ENCODE data around the gene ABCE1.

Gene ABCE1

GRCh38 chr4:145177511-145177905, 79.4 kb downstream of the ABCE1 start:
- DNase-seq (ENCODE audit: low read depth), result no peak

DNA sequence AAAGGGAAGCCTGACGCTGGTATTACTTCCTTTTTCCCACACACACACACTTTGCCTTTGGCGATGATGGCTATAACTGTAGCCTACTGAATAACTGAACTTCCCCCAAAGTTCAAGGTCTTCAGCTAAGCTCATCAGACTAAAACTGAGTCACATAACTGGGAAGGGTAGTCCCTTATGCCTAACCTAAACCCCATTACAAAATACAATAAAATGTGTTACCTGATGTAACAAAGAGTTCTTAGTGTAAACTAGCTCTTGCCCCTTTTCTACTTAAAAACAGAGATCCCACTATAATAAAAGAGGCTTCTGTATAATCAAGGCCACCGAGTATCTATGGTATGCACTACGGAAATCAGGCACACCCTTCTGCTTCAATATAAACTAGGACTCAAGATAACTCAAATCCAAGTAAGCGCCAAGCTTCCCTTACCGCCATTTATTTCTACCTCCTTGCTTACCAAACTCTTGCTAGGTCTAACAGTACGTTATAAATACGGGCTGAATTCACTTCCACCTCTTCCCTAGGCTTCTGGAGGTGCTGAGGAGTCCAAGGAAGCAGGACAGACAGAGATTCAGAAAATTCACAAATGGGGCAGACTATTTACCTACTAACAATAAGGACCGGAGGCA, 79.9 kb downstream of the ABCE1 start:
- DNase-seq (ENCODE audit: low read depth), result no peak

DNA sequence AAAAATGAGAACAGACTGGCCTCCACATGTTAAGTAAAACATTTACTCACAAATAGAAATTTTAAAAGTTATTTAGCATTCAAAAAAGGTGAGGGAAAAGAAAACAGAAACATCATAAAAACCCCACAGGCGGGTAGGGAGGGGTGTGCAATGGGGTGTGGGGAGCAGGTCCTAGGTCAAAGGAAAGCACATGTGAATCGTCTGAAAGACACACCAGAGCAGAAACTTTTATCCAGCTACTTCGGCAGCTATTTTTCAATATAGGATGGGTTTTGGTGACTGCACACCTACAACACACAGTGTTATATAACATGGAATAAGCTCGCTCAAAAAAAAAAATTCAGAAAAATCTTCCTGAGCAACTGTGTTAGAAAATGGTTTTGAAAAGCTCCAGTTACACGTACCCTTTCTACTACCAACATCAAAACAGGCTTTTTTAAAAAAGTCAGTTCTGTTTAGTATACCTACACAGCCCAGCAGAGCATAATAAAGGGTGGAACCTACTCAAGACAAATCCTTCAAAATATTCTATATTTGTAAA, 80.7 kb downstream of the ABCE1 start:
- no peak for DNase-seq (ENCODE audit: low read depth)
